GM19035 (cell line): Measurements from ENCODE around the gene PRDM4.
"Not testable (repeated sequence)": the region's sequence is repeated elsewhere in the genome, so short reads cannot be mapped to it uniquely, and the experiment has no call there.

Experiments
- ATAC-seq: cut with Tn5 transposase; IDR thresholded peaks from one replicate; pipeline ENCODE4 v1.9.1; 2021; ENCODE audit not compliant: unreplicated experiment

Gene PRDM4

GRCh38 chr12:107702106-107702505 is 58.8 kb downstream of the PRDM4 start:
- peak; percentile 71 for ATAC-seq

DNA sequence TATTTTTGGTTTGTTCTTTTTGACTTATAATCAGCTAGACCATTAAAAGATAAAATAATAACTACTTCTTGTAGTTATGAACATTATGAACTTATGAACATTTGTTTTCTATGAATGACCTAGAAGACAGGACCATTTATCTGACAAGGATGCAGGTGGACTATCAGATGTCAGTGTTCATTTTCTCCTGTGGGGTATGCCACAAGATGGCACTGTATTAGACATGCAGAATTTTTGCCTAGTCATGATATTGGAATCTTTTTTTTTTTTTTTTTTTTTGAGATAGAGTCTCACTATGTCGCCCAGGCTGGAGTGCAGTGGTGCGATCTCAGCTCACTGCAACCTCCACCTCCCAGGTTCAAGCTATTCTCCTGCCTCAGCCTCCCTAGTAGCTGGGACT is 65.2 kb downstream of the PRDM4 start:
- not testable (repeated sequence) for ATAC-seq

DNA sequence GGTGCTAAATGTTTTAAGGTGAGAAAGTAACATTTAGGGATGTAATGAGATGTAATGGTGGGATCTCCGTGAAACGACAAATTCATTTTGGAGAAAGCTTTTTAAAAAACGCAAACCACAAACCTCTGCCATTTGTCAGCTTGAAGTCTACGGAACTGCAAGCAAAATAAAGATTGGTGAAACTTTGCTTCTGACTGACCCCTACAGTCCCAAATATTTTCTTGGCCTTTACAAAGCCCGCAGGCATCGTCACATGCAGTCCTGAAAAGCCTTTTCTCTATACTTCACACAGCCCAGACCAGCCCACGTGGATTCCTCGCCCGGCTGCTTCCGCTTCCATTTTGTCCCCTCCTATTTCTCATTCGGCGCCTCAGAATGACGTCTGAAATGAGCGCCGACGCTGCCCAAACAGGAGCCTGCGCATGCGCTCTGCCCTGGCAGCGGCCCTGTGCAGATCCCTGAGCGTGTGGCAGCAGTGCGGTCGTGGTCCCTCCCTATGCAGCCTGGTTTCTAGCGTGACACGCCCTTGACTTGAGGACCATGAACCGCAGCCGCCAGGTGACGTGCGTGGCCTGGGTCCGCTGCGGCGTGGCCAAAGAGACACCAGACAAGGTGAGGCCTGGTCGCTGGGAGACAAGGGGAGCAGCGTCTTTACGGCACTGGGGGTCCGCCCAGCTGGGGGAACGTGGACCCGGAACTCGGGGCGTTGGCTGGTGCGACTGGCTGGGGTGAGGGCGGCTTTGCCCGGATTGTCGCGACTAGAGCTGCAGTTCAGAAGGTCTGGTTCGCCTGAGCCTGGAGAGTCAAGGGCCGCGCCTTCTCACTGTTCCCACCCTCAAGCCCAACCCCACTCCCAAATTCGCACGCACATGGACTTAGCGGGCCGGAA is 75.3 kb downstream of the PRDM4 start, which contains the start of gene PWP1:
Gene PWP1 (plus strand): TSS at position 440 of the 889 bp plus-strand sequence. CDS start 101 bp downstream, at position 541.
- ATAC-seq = peak; percentile 90

GRCh38 chr12:107684990-107685359 is 76.0 kb downstream of the PRDM4 start:
- no peak for ATAC-seq

- no peak for ATAC-seq
Observed at GRCh38 chr12:107684029-107684795, 76.7 kb downstream of the PRDM4 start.
